Tongue (tissue), 2 donors: Measurements from ENCODE around the gene MAGI1. TPM values are rescaled to one million over a fixed set of nuclear protein-coding genes. Genes with fewer than 3 reads are reported as not detected.
"Not testable (repeated sequence)": the region's sequence is repeated elsewhere in the genome, so short reads cannot be mapped to it uniquely, and the experiment has no call there.

ENCODE experiments used
- DNase-seq: peaks from one replicate; pipeline ENCODE4 v3.0.0-alpha.2; 2015
- total RNA-seq: library from RNA; depleted of rRNA; stranded (reverse); fragments of >200 nt; gene quantifications from one replicate; pipeline ENCODE4 v1.2.3, GENCODE V29; 2014

The MAGI1 gene
- total RNA-seq, 1 donor from 2014 or later: 62.1 TPM

DNA sequence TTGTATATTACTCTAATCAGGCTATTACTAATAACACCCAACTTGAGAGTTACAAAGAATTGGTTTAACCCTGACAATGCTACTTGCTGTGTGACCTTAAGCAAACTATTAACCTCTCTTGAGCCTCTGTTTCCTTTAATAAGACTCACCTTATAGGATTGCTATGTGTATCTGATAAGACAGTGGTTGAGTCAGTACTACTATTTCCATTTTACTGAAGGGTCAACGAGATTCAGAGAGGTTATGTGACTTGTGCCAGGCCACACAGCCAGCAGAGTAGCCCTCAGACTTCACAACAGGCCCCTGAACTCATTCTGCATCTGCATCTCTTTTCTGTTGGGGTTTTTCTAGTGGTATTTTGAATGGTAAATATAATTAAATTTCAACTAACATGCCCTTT lies 420.1 kb downstream of the MAGI1 start:
- DNase-seq: no peak

DNA sequence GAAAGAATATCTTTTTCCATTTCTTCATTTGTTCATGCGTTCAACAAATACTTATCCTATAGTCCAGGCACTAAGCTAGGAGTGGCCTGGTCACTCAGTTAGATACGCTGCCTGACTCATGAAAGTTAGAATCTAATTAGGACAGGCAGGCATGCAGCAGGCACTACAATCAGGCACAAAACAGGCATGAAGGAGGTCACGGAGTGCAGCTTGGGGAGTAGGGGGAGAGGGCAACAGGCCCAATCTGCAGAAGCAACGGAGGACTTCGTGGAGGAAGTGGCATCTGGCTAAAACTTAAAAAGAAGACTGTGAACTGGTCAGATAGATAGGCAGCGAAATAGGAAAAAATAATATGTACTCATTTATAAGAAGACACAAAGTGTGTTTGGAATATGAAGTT lies 420.9 kb downstream of the MAGI1 start:
- no peak for DNase-seq

DNA sequence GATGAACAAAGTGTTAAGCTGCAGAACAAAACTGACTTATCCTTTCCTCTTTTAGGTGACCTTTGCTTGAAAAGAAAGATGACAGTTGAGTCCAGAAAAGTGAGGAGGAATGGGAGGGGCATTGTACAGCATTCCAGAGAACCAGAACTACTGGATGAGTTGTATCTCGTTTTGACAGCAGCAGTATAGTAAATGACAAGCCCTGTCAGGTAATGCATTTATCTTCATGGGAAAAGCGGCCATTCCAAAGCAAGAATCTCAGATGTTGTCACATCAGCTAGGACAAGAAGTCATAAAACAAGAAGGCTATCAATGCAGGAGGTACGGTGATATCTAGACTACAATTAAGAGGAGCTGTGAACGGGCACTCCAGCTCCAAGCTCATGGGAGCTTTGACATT lies 421.5 kb downstream of the MAGI1 start:
- DNase-seq: no peak

DNA sequence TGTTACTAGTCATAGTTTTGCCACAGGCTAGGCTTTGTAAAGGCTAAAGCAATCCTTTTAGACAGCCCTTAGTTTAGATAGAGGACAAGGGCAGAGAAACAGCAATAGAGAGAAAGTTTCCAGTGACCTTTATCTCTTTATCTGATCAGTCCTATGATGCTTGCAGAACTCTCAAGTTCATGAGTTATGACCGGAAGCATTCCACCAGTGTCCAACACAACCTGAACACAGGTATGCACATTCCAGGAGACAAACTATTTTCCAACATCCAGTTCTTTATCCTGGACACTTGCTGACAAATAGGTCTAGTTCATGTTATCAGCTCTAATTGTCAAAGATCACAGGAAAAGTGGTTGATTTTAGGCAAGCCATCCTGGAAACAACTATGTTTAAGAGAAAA lies 422.2 kb downstream of the MAGI1 start:
- DNase-seq: no peak

DNA sequence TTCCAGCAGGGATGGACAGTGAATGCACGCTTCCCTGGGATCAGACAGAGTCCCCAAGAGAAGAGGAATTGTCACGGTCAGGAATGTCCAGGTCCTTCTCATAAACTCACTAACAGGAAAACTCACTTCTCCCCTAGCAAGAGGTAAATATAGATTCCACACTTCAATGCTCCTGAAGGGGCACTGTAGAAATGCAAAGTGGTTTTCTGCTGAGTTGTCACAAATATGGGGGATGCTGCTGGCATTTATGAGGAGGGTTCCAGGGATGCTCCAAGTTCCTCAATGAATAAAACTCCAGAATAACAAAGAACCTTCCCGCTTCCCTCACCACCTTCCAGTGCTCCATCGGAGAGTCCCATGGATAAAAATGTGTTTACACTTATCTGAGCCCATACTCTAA lies 423.4 kb downstream of the MAGI1 start:
- DNase-seq: no peak

DNA sequence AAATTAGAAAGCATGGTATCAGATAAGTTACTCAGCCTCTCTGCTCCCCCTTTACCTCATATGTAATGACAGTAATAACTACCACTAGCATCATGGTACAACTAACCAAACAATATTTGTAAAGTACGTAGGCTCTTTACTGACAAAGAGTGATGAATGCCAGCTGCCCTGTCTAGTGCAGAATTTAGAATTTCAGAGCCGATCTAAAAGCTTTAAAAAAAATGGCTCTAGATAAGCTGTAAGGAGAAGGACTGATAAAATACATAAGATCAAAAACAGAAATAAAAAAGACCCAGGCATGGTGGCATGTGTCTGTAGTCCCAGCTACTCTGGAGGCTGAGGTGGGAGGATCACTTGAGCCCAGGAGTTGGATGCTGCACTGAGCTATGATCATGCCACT lies 424.1 kb downstream of the MAGI1 start:
- DNase-seq: no peak

DNA sequence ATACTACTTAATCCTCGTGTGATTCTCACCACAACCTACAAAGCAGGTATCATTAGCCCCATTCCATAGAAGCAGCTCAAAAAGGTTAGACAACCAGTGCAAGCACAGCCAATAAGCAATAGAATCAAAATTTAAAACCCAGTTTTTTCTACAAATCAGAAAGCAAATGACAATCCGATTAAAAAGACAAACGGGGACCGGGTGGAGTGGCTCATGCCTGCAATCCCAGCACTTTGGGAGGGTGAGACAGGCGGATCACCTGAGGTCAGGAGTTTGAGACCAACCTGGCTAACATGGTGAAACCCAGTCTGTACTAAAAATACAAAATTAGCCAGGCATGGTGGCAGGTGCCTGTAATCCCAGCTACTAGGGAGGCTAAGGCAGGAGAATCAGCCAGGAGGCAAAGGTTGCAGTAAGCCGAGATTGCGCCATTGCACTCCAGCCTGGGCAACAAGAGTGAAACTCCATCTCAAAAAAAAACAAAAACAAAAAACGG lies 430.7 kb downstream of the MAGI1 start:
- DNase-seq: not testable (repeated sequence)

DNA sequence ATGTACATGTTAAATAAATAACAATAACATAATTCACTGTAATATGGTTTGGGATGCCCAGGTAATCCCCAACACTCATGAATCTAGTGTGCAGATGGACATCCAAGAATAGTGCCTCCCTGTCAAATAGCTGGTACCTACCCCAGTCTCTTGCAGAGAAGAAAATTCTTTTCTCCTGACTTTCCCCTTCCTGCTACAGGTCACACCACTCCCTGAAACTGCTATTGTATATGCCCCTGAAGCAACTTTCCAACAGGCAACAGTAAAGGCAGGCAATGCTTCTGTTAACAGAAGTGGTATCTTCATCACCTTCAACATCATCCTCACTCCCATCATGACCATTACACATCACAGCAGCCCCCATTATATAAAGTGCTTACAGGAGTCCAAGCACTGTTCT lies 431.6 kb downstream of the MAGI1 start:
- DNase-seq: no peak

DNA sequence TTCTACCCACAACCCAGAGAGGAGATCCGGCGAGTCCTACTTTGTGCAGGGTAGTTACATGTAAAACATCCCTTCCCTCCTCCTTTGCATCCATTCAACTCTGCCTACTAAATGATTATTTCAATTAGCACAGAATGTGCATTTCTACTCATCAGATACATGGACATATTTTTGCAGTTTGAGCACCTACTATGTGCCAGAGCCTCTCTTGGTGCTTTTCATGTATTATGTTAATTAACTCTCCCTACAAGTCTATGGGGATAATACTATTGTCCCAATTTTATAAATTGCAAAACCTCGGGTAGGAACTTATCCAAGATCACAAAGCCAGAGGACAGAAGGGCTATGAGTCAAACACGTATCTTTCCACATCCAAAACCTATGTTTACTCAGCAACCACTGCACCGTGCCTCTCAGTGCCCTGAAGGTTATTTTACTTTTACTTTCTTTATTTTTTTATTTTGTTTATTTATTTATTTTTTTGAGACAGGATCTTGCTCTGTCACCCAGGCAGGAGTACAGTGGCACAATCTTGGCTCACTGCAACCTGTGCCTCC lies 432.8 kb downstream of the MAGI1 start:
- DNase-seq: no peak

DNA sequence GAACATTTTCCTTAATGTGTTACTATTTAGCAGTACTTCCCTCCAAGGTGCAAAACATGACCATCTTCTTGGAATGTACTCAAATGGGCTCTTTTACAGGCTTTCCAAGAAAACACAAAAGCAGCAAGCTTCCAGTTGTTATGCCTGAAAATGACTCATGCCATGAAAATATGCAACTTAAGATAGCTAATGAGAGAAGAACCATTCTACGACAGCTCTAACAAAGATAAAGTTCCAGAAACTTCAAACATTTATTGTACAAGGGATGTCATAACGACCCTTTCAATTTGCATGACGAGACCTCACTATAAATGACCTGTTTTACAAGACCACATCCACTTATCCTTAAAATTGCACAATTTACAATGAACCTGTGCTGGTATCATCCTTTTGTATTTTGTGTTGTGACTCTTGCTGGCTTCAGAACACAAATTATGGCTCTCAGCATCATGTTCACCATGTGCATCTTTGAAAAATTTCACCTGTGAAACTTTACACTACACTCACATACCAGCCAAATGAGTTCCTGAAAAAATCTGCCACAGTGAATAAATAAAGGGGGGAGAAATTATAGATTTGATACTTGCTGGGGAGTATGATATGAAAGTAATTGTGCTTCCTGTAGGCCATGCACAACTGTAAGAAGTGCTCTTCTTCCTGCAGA lies 433.7 kb downstream of the MAGI1 start:
- peak; percentile 56 for DNase-seq

DNA sequence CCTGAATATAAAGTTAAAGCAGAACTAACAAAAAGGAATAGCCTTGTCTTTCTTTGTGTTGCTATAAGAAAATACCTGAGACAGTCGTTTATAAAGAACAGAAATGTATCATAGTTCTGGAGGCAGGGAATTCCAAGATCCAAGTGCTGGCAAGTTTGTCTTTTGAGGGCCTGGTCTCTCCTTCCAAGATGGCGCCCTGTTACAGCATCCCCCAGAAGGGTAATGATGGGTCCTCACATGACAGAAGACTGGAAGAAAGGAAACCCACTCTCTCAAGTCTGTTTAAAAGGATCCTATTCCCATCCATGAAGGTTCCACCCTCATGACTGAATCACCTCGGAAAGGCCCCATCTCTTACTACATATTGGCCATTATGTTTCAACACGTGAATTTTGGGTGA lies 435.1 kb downstream of the MAGI1 start:
- no peak for DNase-seq

DNA sequence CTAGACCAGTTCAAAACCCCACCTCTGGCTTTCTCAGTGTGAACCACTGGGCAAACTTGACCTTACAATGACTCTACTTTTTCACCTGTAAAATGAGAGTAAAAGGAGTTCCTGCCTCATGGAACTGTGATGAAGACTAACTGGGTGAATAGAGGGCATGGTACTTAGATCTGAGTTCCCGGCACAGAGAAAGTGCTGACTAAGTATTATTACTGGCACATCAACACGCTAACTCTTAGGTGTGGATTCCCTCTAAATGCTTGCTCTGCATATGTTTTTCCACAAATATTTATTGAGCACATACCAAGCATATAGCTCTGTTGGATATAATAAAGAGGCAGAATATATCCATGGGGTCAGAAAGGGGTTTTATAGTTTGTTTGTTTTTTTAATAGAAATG lies 437.8 kb downstream of the MAGI1 start:
- no peak for DNase-seq

DNA sequence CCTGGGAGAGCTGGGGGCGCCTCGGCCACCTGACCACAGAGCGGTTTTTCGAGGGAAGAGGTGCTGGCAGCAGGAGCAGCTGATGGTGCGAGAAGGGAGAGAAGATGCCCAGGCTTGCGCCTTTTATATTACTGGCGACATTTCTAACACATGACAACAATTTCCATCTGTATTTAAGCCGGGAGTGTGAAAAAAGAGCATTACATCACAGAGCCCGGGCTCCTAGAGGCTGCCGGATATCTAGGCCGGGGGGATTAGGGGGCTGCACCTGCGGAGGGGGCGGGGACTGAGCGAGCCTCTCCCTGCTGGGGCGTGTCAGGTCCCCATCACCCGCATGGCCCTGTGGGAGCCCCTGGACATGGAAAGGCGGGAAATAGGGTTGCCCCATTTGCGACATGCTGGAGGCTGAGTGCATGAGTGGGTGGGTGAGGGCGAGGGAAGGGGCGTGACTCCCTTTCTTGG lies 440.7 kb downstream of the MAGI1 start:
- peak; percentile 58 for DNase-seq

DNA sequence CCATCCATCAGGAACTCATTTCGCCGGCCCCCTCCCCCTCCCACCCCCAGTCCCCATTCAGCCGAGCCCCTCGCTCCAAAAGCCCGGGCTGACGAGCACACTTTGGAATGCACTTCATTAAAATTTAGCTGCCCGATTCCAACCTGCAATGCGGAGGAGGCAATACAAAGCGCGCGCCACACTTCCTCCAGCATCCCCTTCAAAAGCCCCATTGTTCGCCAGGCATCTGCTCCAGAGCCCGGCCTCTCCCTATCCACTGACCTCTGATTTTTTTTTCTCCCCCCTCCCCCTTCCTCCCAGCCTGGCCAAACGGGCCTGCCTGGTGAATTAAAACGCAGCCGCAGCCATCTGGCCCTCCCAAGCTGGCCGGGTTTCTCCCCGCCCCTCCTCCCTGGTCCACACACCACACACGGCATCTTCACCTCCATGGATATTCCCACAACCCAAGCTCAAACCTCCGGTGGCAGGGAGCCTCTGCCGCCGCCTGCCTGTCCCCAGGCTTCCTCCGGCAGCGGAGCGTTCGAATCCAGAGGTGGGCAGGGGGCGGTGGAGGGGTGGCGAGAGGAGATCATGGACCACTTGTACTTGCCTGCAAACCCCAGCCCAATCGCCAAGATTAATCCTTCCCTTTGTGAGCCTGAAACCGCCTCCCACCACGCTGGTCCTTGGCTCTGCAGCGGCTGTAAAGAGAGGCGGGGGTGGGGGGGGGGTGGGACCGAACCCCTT lies 441.3 kb downstream of the MAGI1 start:
- DNase-seq: peak; percentile 83

DNA sequence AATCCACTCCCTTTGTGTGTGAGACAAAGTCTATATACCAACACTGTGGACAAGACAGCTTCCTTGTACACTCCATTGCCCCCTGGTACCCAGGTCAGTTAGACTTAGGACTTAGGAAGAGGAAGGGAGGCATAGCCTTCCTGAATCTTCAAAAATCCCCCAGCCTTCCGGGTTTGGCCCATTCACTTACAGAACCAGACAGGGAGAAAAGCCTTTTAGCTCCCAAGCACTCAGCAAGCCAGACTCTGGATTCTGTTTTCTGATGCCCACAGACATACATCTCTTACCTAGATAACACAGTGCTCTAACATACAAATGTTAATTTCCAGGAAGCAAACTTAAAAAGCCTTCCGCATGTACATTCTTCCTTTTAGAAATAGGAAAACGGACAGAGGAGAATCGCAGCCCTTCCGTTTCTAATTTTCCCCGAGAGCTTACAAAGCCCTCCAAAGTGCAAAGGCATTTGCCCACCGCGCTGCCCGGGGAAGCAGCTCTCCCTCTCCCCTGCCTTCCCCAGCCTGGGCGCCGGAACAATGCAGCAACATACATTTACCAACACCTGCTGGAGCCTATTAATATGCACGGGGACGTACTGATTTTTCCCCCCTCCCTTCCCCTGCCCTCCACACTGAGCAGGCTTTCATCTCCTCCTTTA lies 442.0 kb downstream of the MAGI1 start:
- DNase-seq: peak; percentile 50

DNA sequence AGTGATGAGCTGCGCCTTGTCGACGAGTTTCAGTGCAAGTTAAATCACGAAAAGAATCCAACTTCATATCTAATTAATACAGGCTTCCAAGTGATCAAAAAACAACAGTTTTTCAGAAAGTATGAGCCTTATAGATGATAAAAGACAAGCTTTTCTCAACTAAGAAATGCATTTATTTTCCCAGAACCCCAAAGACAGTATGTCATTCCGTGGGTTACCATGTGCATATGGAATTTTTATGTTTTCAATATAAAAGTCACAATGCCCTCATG lies 442.8 kb downstream of the MAGI1 start:
- DNase-seq: no peak

DNA sequence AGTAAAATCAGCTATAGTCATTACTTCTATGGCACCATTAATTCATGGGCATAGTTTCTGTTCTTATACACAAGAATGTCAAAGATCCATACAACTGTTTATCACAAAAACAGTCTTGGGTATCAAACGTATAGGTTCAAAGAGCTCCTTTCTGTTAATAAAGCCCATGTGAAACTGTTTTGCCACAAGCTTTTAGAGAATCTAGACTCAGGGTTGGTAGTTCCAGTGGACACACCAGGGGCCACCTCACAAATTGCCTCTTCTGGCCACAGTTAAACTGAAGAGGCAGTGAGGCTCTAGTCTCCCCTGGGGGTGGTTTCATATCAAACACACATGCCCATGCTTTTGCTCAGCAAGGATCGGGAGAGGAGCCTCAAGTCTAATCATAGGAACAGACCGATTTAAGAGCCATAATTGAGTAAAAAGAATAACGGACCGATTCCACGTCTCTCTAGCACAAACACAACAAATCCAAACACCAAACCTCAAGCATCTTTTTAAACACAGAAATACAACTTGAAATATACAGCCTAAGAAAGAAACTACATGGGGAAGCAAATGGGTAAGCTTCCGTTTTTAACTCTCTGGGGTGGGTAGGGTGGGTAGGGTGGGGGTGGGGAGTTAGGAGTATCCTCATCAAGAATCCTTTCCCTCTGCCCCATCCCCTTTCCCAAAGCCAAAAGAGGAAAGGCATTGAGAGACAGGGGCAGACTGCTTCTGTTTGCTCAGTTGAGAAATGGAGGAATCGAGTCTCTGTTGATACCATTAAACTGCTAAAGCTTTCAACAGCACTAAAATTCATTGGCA lies 443.3 kb downstream of the MAGI1 start:
- DNase-seq: no peak

DNA sequence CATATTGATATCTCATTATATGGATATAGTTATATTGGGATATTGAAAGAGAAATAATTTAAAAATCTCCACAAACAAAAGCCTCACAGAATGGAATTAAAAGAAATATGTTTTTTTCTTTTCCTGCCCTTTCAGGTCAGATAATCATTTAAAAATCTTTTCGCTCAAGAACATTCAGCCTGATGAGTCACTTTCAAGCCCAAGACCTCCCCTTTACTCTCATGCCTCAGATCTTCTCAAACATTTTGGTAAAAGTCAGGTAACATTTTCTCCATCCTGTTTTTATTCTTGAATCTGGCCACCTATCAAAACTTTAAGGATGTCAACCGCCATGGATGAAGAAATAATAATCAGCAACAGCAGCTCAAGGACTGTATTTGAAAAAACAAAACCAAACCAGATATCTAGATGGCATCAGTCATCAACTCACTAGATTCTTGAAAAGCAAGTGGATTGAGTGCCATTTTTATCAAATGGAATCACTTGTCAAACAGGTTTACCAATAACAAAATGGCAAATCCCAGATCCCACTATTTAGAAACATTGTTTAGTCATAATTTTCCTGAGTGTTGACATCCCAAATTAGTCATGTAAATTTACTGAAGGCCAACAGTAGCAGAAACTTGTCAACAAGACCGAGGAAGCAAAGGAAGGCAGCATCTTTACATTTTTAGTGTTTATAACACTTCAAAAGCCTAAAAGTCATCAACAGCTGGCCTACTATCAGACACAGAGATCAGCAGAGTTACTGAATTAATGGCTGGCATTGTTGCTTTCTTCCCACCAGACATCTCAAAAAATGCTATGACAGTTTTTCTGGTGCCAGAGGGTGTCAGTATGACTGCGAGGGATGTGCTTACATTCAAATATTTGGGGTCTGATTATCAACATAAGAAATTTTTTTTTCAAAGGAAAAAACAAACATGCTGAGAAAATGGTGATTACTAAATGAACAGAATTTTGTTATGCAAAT lies 444.7 kb downstream of the MAGI1 start:
- DNase-seq: no peak

DNA sequence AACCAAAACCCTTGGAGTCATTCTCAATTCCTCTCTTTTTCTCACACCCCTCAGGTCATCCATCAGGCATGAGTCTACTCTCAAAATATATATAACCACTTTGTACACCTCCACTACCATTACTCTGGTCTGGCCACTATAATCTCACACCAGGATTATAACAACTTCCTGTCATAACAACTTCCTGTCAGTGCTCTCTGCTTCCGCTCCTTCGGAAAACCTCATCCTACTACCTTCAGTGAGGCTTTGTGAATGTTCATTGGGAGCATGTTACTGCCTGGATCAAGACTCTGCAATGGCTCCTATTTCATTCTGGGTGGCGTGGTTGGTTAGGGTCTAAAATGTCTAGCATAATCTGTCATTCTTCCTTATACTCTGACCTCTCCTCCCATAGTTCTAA lies 447.4 kb downstream of the MAGI1 start:
- DNase-seq: no peak

DNA sequence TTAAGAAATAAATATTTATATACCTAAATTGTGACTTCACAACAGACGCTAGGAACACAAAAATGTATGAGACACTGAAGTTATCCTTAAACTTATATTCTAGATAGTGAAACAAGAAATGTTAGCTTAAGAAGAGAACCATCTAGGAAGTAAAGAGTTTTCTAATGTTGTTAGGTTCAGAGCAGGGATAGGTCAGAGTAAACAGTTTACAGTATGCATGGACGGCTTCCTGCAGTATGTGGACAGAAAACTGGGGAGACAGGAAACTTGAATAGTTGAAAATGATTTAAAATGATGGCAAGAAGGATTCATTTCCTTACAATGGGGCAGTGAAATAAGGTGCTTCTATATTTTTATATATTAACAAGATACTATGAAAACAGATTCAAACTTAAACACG lies 449.8 kb downstream of the MAGI1 start:
- no peak for DNase-seq
